H1 (cell line): ENCODE data around the gene HSF4. TPM values are rescaled to one million over a fixed set of nuclear protein-coding genes. Genes with fewer than 3 reads are reported as not detected.

Experiments
- CHD2 ChIP-seq: IDR thresholded peaks from 2 replicates; pipeline ENCODE4 v1.6.1; 2012; ENCODE audit warnings: low read length, improper control_type of control experiment
- polyA plus RNA-seq, 7 experiments: library from polyadenylated mRNA; depleted of rRNA in 3 of 7; stranded (reverse) in 5 of 7; unstranded in 2 of 7; fragments of >200 nt in 5 of 7; fragments of 200-250 nt in 2 of 7; gene quantifications; 1 replicate in 5 of 7; 2 replicates in 1 of 7; 4 replicates in 1 of 7; pipeline versions ENCODE4 v1.2.1 to v1.2.3, GENCODE V29; 2011 to 2013; ENCODE audit warnings: missing spikeins in 2 of 7, mixed read lengths in 2 of 7
- total RNA-seq: library from RNA; stranded (reverse); fragmentation: NEBNext Ultra II Directional; extraction: Animal tissue kit (Norgen Biotek cat#: 25700); gene quantifications from 2 replicates; pipeline ENCODE4 v1.2.1, GENCODE V29; 2021

HSF4 gene
- total and polyA plus RNA-seq, 2 of the 8 experiments (the other 6 are each of a cell fraction or from before 2014, with no cell fraction given) = 0.14 TPM; not detected in 1

GRCh38 chr16:67184995-67185650 lies 20.6 kb downstream of the HSF4 start (continued):
- peak; percentile 67; the same call in 1 of the 2 replicates for TF ChIP-seq CHD2
